Tibial nerve (tissue), 4 donors: ENCODE measurements around the gene FHDC1. TPM values are rescaled to one million over a fixed set of nuclear protein-coding genes. Genes with fewer than 3 reads are reported as not detected.
"Not testable (repeated sequence)": the region's sequence is repeated elsewhere in the genome, so short reads cannot be mapped to it uniquely, and the experiment has no call there.

Source experiments
- DNase-seq, 2 donors: peaks; one replicate each; pipeline ENCODE4 v3.0.0-alpha.2; 2019; ENCODE audit warnings: low spot score in 2 of 2
- H3K27ac ChIP-seq, 4 donors: fragments of 200-600 bp; sonication (generic) in 3 of 4; one replicate each; pipeline ENCODE4 v1.5.1; 2017 to 2019; ENCODE audit warnings: mild to moderate bottlenecking in 1 of 4
- H3K27me3 ChIP-seq, 2 donors: fragments of 200-600 bp; sonication (generic) in 1 of 2; one replicate each; pipeline versions ENCODE4 v1.5.1 to v1.6.0; 2017 to 2019
- H3K36me3 ChIP-seq, 3 donors: fragments of 200-600 bp; sonication (generic); one replicate each; pipeline ENCODE4 v1.5.1; 2018 to 2019
- H3K4me1 ChIP-seq, 4 donors: fragments of 200-600 bp; sonication (generic) in 3 of 4; one replicate each; pipeline ENCODE4 v1.5.1; 2017 to 2019
- H3K4me3 ChIP-seq, 4 donors: fragments of 200-600 bp; sonication (generic) in 3 of 4; one replicate each; pipeline ENCODE4 v1.5.1; 2017 to 2019; ENCODE audit warnings: mild to moderate bottlenecking in 1 of 4, moderate library complexity in 1 of 4
- H3K9me3 ChIP-seq, 4 donors: fragments of 200-600 bp; sonication (generic) in 3 of 4; one replicate each; pipeline ENCODE4 v1.5.1; 2017 to 2019
- CTCF ChIP-seq, 5 experiments: fragments of 200-600 bp in 3 of 5; fragments of 450-650 bp in 2 of 5; sonication (generic) in 3 of 5; IDR thresholded peaks; one replicate each; pipeline ENCODE4 v1.5.1; 2016 to 2019; ENCODE audit warnings: antibody characterized with exemption in 5 of 5, mild to moderate bottlenecking in 3 of 5, moderate library complexity in 2 of 5
- EP300 ChIP-seq, 2 donors: sonication (generic); formaldehyde crosslinking; IDR thresholded peaks; one replicate each; pipeline ENCODE4 v1.6.1; 2017; ENCODE audit warnings: antibody characterized with exemption in 2 of 2, mild to moderate bottlenecking in 1 of 2
- POLR2A ChIP-seq, 2 donors: fragments of 450-650 bp; IDR thresholded peaks; one replicate each; pipeline ENCODE4 v1.6.1; 2017; ENCODE audit warnings: antibody characterized with exemption in 2 of 2, mild to moderate bottlenecking in 2 of 2, moderate library complexity in 2 of 2
- WGBS, 2 donors: methylation state at CpG; one replicate each; pipeline ENCODE4 v1.1.5; 2018; 5-methylcytosine and 5-hydroxymethylcytosine counted together
- total RNA-seq, 4 donors: library from RNA; depleted of rRNA; stranded (reverse); fragments of >200 nt; gene quantifications; one replicate each; pipeline ENCODE4 v1.1.0, GENCODE V29; 2016

FHDC1 gene
- 1 to 10 TPM; 2.2 to 7.9 (median 6.1) TPM for total RNA-seq

GRCh38 chr4:152935631-152936445 lies at the start of gene FHDC1:
Gene FHDC1 (plus strand): TSS chr4:152936323. CDS start chr4:152943058, 6,735 bp downstream.
- peaks cover 0 to 23% (median 4%) of the 10 kb centered on the region in 4 donors for H3K4me1 ChIP-seq
- peak within 1 kb of the TSS; percentile 56 to 80 (median 66) for H3K4me3 ChIP-seq
- TF ChIP-seq CTCF (IDR thresholded peaks at IDR 0.05) (peak in 4 of 5 experiments; percentile 10 to 28 (median 14)), EP300 (IDR thresholded peaks at IDR 0.05) (no peak)
- no peak for DNase-seq
- 7 to 19% methylated on average over 22 to 68 of the region's 75 CpGs for WGBS, 2 donors
- no peaks in the 10 kb centered on the region for H3K36me3 ChIP-seq
- no peaks in the 10 kb centered on the region for H3K9me3 ChIP-seq
- peaks cover 0 to 7% of the 10 kb centered on the region in 2 donors for H3K27me3 ChIP-seq
- peak within 1 kb of the TSS; percentile 19 to 81 (median 76) for H3K27ac ChIP-seq

- H3K36me3 ChIP-seq: peaks cover 0 to 30% (median 0%) of the 10 kb centered on the region in 3 donors
- TF ChIP-seq CTCF (IDR thresholded peaks at IDR 0.05) (no peak), EP300 (IDR thresholded peaks at IDR 0.05) (no peak), POLR2A (IDR thresholded peaks at IDR 0.05) (no peak)
- H3K9me3 ChIP-seq: no peaks in the 10 kb centered on the region
- H3K4me1 ChIP-seq: no peaks in the 10 kb centered on the region
- no peaks in the 10 kb centered on the region for H3K27me3 ChIP-seq
- no peak overlapping the region for H3K27ac ChIP-seq
- 81 to 87% methylated on average over 6 of the region's 6 CpGs for WGBS, 2 donors
- no peak overlapping the region for H3K4me3 ChIP-seq
- no peak for DNase-seq
Observed at GRCh38 chr4:152887981-152888380, 48.1 kb upstream of the FHDC1 start.

- WGBS, 2 donors: 51 to 61% methylated on average over 2 of the region's 2 CpGs
- TF ChIP-seq EP300 (IDR thresholded peaks at IDR 0.05): no peak
- no peak for TF ChIP-seq POLR2A (IDR thresholded peaks at IDR 0.05)
- no peak for TF ChIP-seq CTCF (IDR thresholded peaks at IDR 0.05)
- no peak for DNase-seq
- Histone ChIP-seq H3K27me3 (no peaks in the 10 kb centered on the region), H3K4me1 (no peaks in the 10 kb centered on the region), H3K4me3 (no peak overlapping the region), H3K9me3 (no peaks in the 10 kb centered on the region), H3K36me3 (peaks cover 0 to 25% (median 0%) of the 10 kb centered on the region in 3 donors), H3K27ac (no peak overlapping the region)
Observed at GRCh38 chr4:152892974-152893373, 43.1 kb upstream of the FHDC1 start.

GRCh38 chr4:152894673-152895072 lies 41.5 kb upstream of the FHDC1 start:
- Histone ChIP-seq H3K36me3 (peaks cover 0 to 20% (median 0%) of the 10 kb centered on the region in 3 donors), H3K4me3 (no peak overlapping the region), H3K27me3 (no peaks in the 10 kb centered on the region), H3K27ac (no peak overlapping the region), H3K4me1 (no peaks in the 10 kb centered on the region), H3K9me3 (no peaks in the 10 kb centered on the region)
- TF ChIP-seq POLR2A (IDR thresholded peaks at IDR 0.05) (no peak), CTCF (IDR thresholded peaks at IDR 0.05) (no peak), EP300 (IDR thresholded peaks at IDR 0.05) (no peak)
- DNase-seq: no peak
- 95 to 97% methylated on average over 1 of the region's 1 CpG for WGBS, 2 donors

- DNase-seq: no peak
- Histone ChIP-seq H3K4me3 (no peak overlapping the region), H3K36me3 (peaks cover 0 to 15% (median 0%) of the 10 kb centered on the region in 3 donors), H3K27ac (no peak overlapping the region), H3K4me1 (no peaks in the 10 kb centered on the region), H3K27me3 (no peaks in the 10 kb centered on the region), H3K9me3 (no peaks in the 10 kb centered on the region)
- TF ChIP-seq POLR2A (IDR thresholded peaks at IDR 0.05): no peak
- no peak for TF ChIP-seq EP300 (IDR thresholded peaks at IDR 0.05)
- no peak for TF ChIP-seq CTCF (IDR thresholded peaks at IDR 0.05)
- WGBS, 2 donors: 81 to 92% methylated on average over 1 of the region's 1 CpG
Observed at GRCh38 chr4:152896811-152897210, 39.3 kb upstream of the FHDC1 start.

- WGBS, 2 donors: 88% methylated on average over 6 of the region's 6 CpGs
- H3K36me3 ChIP-seq, H3K27ac ChIP-seq, H3K27me3 ChIP-seq, H3K9me3 ChIP-seq, H3K4me3 ChIP-seq, H3K4me1 ChIP-seq, DNase-seq: not testable (repeated sequence)
Observed at GRCh38 chr4:152898133-152898532, 38.0 kb upstream of the FHDC1 start.
